ENCODE measurements around the gene EIF2AK2. TPM values are rescaled to one million over a fixed set of nuclear protein-coding genes. Genes with fewer than 3 reads are reported as not detected.

The EIF2AK2 gene
- total and polyA plus RNA-seq, 2 experiments from 2014 or later, result 33.8 to 35.5 TPM

- TF ChIP-seq ETS1 (IDR thresholded peaks at IDR 0.05) (no peak), REST (IDR thresholded peaks at IDR 0.05; ENCODE audit: unreplicated experiment) (no peak)
Measured at GRCh38 chr2:37188570-37188969, 31.8 kb upstream of the EIF2AK2 start, which contains the start of gene SULT6B1 (continued).

- no peak overlapping the region for H3K4me2 ChIP-seq
- peaks cover 16% of the 10 kb centered on the region for H3K4me1 ChIP-seq (ENCODE audit: insufficient read depth)
- no peak overlapping the region for H3K4me3 ChIP-seq
- no peaks in the 10 kb centered on the region for H3K79me2 ChIP-seq (replicated peaks; ENCODE audit: insufficient read depth)
- H3K9me2 ChIP-seq (ENCODE audit: insufficient read depth), result no peaks in the 10 kb centered on the region
- H3F3A ChIP-seq (replicated peaks; ENCODE audit: low read depth), result peaks cover 5% of the 10 kb centered on the region; the same call in 1 of the 2 replicates
- Mint-ChIP-seq H3K4me3 (no peak overlapping the region; the same call in 2 of the 3 replicates), H3K27me3 (ENCODE audit: insufficient read depth, low read depth, poor library complexity) (peaks cover 4% of the 10 kb centered on the region), H3K4me1 (peaks cover 25% of the 10 kb centered on the region), H3K9me3 (no peaks in the 10 kb centered on the region), H3K36me3 (ENCODE audit: low read depth) (no peaks in the 10 kb centered on the region), H3K27ac (peak overlapping the region; percentile 84)
- no peaks in the 10 kb centered on the region for H3K36me3 ChIP-seq (ENCODE audit: insufficient read depth)
- ATAC-seq (peak; percentile 64), DNase-seq (ENCODE audit: low spot score) (no peak)
- no peaks in the 10 kb centered on the region for H3K27me3 ChIP-seq (ENCODE audit: insufficient read depth)
- no peaks in the 10 kb centered on the region for H4K20me1 ChIP-seq (replicated peaks; ENCODE audit: insufficient read depth)
- peak overlapping the region; percentile 68 for H3K27ac ChIP-seq (ENCODE audit: low read depth)
- peak overlapping the region; percentile 3 for H2AFZ ChIP-seq
- no peak for TF ChIP-seq ZNF331 (CRISPR knock-in tag; IDR thresholded peaks at IDR 0.05; ENCODE audit: low read depth)
- no peak for TF ChIP-seq REST (IDR thresholded peaks at IDR 0.05; ENCODE audit: unreplicated experiment)
- no peak for TF ChIP-seq ETS1 (IDR thresholded peaks at IDR 0.05)
- TF ChIP-seq POLR2AphosphoS5 (IDR thresholded peaks at IDR 0.05; ENCODE audit: low read depth), result no peak
- TF ChIP-seq EZH2 (IDR thresholded peaks at IDR 0.05; ENCODE audit: low read depth, unreplicated experiment), result no peak
Measured at GRCh38 chr2:37181726-37182684, 25.2 kb upstream of the EIF2AK2 start.
